T-cell (primary cell): ENCODE measurements around the gene B4GALT5. TPM values are rescaled to one million over a fixed set of nuclear protein-coding genes. Genes with fewer than 3 reads are reported as not detected.

ENCODE experiments used
- ATAC-seq, 4 experiments: fragments of 200-7000 bp in 3 of 4; fragments of 150-1000 bp in 1 of 4; cut with Tn5 transposase; replicated peaks in 1 of 4; 1 replicate in 3 of 4; 2 replicates in 1 of 4; pipeline ENCODE4 v1.10.0; 2021; ENCODE audit warnings: moderate library complexity in 3 of 4, mild to moderate bottlenecking in 2 of 4, moderate number of reproducible peaks in 1 of 4
- CTCF ChIA-PET, 2 donors: fragments of 300-600 bp; sonication (Branson Sonifier 250); formaldehyde crosslinking; loops; one replicate each; lab custom pipeline; 2022; ENCODE audit warnings: antibody characterized with exemption in 2 of 2; lab: Charles Lee
- POLR2A ChIA-PET, 2 donors: fragments of 300-600 bp; sonication (Branson Sonifier 250); formaldehyde crosslinking; loops; one replicate each; lab custom pipeline; 2022; ENCODE audit warnings: antibody characterized with exemption in 2 of 2; lab: Charles Lee
- DNase-seq, 35 experiments: peaks; one replicate each; pipeline versions ENCODE4 v3.0.0 to v3.0.0-alpha.2; 2013 to 2023
- H3K27ac ChIP-seq: one replicate; pipeline ENCODE4 v1.5.1; 2013; ENCODE audit warnings: low read length
- H3K27me3 ChIP-seq, 2 experiments: replicated peaks in 1 of 2; 1 replicate in 1 of 2; 2 replicates in 1 of 2; pipeline versions ENCODE4 v1.6.1 to v1.7.0; 2013; ENCODE audit warnings: low read length in 1 of 2, mixed read lengths in 1 of 2; ENCODE audit not compliant: control insufficient read depth in 2 of 2, insufficient read depth in 2 of 2; ENCODE audit errors: extremely low read depth in 1 of 2
- H3K36me3 ChIP-seq, 2 donors: 1 replicate in 1 of 2; 2 replicates in 1 of 2; pipeline versions ENCODE4 v1.6.1 to v1.7.0; 2013; ENCODE audit warnings: low read length in 1 of 2; ENCODE audit not compliant: control insufficient read depth in 2 of 2, insufficient read depth in 1 of 2; ENCODE audit errors: extremely low read depth in 1 of 2
- H3K4me1 ChIP-seq, 2 experiments: 1 replicate in 1 of 2; 2 replicates in 1 of 2; pipeline versions ENCODE4 v1.6.1 to v1.7.0; 2013; ENCODE audit warnings: low read length in 2 of 2, mixed read lengths in 1 of 2; ENCODE audit not compliant: insufficient read depth in 2 of 2, control insufficient read depth in 1 of 2; ENCODE audit errors: extremely low read depth in 1 of 2
- H3K4me3 ChIP-seq, 2 donors: 1 replicate in 1 of 2; 2 replicates in 1 of 2; pipeline versions ENCODE4 v1.5.1 to v1.7.0; 2013; ENCODE audit warnings: mild to moderate bottlenecking in 2 of 2, low read length in 1 of 2, moderate library complexity in 1 of 2; ENCODE audit not compliant: control insufficient read depth in 1 of 2; ENCODE audit errors: extremely low read depth in 1 of 2
- H3K9me3 ChIP-seq: 2 replicates; pipeline ENCODE4 v1.7.0; 2013
- H3K27ac Mint-ChIP-seq, 2 donors: one replicate each; pipeline ENCODE4 v1.8.0; 2020 to 2021; ENCODE audit warnings: mild to moderate bottlenecking in 2 of 2, mixed read lengths in 2 of 2
- H3K27me3 Mint-ChIP-seq, 2 donors: one replicate each; pipeline ENCODE4 v1.8.0; 2021 to 2022; ENCODE audit warnings: mixed read lengths in 2 of 2
- H3K36me3 Mint-ChIP-seq: one replicate; pipeline ENCODE4 v1.8.0; 2021; ENCODE audit warnings: mixed read lengths
- H3K4me1 Mint-ChIP-seq, 3 donors: one replicate each; pipeline ENCODE4 v1.8.0; 2020 to 2022; ENCODE audit warnings: mixed read lengths in 3 of 3, mild to moderate bottlenecking in 1 of 3
- H3K4me3 Mint-ChIP-seq, 3 donors: one replicate each; pipeline ENCODE4 v1.8.0; 2020 to 2022; ENCODE audit warnings: mild to moderate bottlenecking in 3 of 3, mixed read lengths in 3 of 3, moderate library complexity in 3 of 3
- H3K9me3 Mint-ChIP-seq, 3 donors: one replicate each; pipeline ENCODE4 v1.8.0; 2020 to 2022; ENCODE audit warnings: mixed read lengths in 3 of 3
- WGBS: methylation state at CpG from one replicate; pipeline ENCODE4 v1.1.5; 2013; ENCODE audit warnings: missing lambda C conversion rate; ENCODE audit not compliant: insufficient coverage; 5-methylcytosine and 5-hydroxymethylcytosine counted together
- total RNA-seq, 35 experiments: library from RNA in 6 of 35; stranded (reverse) in 6 of 35; fragments of 120-200 nt in 1 of 35; gene quantifications; one replicate each; pipeline versions ENCODE4 v1.2.1 to v1.2.4 and lab custom pipeline; 2013 to 2026

The B4GALT5 gene
- total RNA-seq, 5 donors from 2014 or later (not counting 1 experiment from before 2014, with no cell fraction given) = 4.6 to 11.9 (median 9.2) TPM

DNA sequence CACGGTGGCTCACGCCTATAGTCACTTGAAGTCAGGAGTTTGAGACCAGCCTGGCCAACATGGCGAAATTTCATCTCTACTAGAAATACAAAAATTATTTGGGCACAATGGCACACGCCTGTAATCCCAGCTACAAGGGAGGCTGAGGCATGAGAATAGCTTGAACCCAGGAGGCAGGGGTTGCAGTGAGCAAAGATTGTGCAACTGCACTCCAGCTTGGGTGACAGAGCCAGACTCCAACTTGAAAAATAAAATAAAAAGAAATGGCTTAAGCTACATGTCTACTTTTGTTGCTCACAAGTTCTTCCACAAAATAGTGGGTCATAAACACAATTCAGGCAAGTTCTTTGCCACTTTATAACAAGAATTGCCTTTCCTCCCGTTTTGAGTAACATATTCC lies 27.1 kb upstream of the B4GALT5 start:
- WGBS = 53% methylated on average over 1 of the region's 5 CpGs
- no peak for DNase-seq
- H3K36me3 Mint-ChIP-seq = no peaks in the 10 kb centered on the region

DNA sequence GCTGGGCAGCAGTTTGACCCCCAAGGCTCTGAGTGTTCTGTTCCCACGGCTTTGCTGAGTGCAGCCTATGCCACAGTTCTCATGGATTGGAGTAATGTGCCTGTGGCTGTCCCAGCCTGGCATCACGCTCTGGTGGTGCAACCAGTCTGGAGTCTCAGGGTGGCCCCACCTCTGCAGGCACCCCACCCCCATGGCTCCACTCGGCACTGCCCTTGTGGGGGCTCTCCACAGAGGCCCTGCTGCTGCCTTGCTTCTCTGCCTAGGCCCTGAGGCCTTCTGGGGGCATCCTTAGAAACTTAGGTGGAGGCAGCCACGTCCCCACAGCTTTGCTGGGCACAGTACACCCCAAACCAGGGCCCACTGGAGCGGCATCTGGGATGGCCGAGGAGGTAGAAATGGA lies 25.4 kb upstream of the B4GALT5 start:
- H3K4me1 ChIP-seq = no peaks in the 10 kb centered on the region
- Mint-ChIP-seq H3K4me3 (no peak overlapping the region), H3K9me3 (no peaks in the 10 kb centered on the region), H3K36me3 (no peaks in the 10 kb centered on the region), H3K27me3 (peaks cover 2 to 4% of the 10 kb centered on the region in 2 donors), H3K4me1 (no peaks in the 10 kb centered on the region), H3K27ac (no peak overlapping the region)
- H3K4me3 ChIP-seq = no peak overlapping the region
- H3K36me3 ChIP-seq = no peaks in the 10 kb centered on the region
- WGBS = 68% methylated on average over 3 of the region's 6 CpGs
- no peak for ATAC-seq
- ChIA-PET POLR2A (no interaction called here), CTCF (interaction anchor here in 1 of 2 donors (0.5 kb wide), 1 partner anchor 8 kb away, joined by 3 read pairs; no protein-coding TSS in a partner anchor)
- no peak overlapping the region for H3K27ac ChIP-seq
- H3K27me3 ChIP-seq = peaks cover 0 to 14% of the 10 kb centered on the region in 2 experiments
- H3K9me3 ChIP-seq = no peaks in the 10 kb centered on the region
- DNase-seq = no peak

More for the DNA sequence above, 27.1 kb upstream of the B4GALT5 start:
- H3K27ac Mint-ChIP-seq = no peak overlapping the region
- Histone ChIP-seq H3K4me1 (no peaks in the 10 kb centered on the region), H3K27ac (no peak overlapping the region), H3K9me3 (no peaks in the 10 kb centered on the region), H3K4me3 (no peak overlapping the region), H3K36me3 (no peaks in the 10 kb centered on the region), H3K27me3 (peaks cover 0 to 14% of the 10 kb centered on the region in 2 experiments)
- no peaks in the 10 kb centered on the region for H3K9me3 Mint-ChIP-seq
- ATAC-seq = no peak
- peaks cover 2 to 9% of the 10 kb centered on the region in 2 donors for H3K27me3 Mint-ChIP-seq
- H3K4me3 Mint-ChIP-seq = no peak overlapping the region
- no peaks in the 10 kb centered on the region for H3K4me1 Mint-ChIP-seq
- POLR2A ChIA-PET = no interaction called here
- CTCF ChIA-PET = no interaction called here

DNA sequence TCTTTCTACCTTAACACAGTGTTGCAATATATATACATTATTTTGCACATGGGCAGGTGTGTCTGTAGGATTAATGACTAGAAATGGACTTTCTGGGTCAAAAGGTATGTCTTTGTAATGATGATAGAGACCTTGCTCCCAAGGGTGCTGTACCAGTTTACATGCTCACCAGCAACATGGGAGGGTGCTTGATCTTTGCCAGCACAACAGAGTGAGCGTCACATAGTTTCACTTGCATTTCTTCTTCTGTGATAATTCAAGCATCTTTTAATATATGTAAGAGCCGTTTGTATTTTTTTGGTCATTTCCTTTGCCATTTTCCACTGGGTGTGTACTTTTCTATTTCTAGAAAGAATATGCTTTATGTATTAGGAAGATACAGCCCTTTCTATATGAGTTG lies 23.6 kb upstream of the B4GALT5 start:
- Histone ChIP-seq H3K36me3 (no peaks in the 10 kb centered on the region), H3K27me3 (peaks cover 0 to 6% of the 10 kb centered on the region in 2 experiments), H3K27ac (no peak overlapping the region), H3K9me3 (no peaks in the 10 kb centered on the region), H3K4me1 (no peaks in the 10 kb centered on the region), H3K4me3 (no peak overlapping the region)
- Mint-ChIP-seq H3K9me3 (no peaks in the 10 kb centered on the region), H3K27me3 (peaks cover 0 to 4% of the 10 kb centered on the region in 2 donors), H3K4me1 (no peaks in the 10 kb centered on the region), H3K36me3 (no peaks in the 10 kb centered on the region), H3K4me3 (no peak overlapping the region), H3K27ac (no peak overlapping the region)
- WGBS = no CpG with 5 or more reads among the region's 2 CpGs
- ChIA-PET POLR2A (no interaction called here), CTCF (no interaction called here)
- DNase-seq (no peak), ATAC-seq (no peak)

DNA sequence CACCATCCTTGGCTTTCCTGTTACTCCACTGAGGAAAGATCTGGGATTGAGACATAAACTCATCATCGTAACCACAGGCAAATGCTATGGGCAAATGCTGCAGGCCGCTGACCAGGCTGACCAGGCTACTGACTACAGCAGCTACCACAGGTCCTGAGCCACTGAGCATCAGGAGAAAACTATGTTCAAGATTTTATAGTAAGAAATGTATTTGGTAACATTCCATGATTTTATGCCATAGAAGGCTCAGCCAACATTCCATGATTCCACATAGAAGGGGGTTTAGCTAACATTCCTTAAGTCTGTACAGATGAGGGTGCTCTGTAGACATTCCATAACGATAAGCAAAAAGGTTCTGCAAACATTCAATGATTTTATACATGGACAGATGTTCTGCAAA lies 16.1 kb upstream of the B4GALT5 start:
- H3K36me3 ChIP-seq = no peaks in the 10 kb centered on the region
- ChIA-PET CTCF (no interaction called here), POLR2A (no interaction called here)
- no peak for ATAC-seq
- no peak overlapping the region for H3K27ac ChIP-seq
- H3K4me3 ChIP-seq = no peak overlapping the region
- H3K4me3 Mint-ChIP-seq = no peak overlapping the region
- H3K27me3 Mint-ChIP-seq = peaks cover 0 to 3% of the 10 kb centered on the region in 2 donors
- no peaks in the 10 kb centered on the region for H3K36me3 Mint-ChIP-seq
- peaks cover 0 to 2% of the 10 kb centered on the region in 2 experiments for H3K27me3 ChIP-seq
- H3K4me1 ChIP-seq = peaks cover 0 to 11% of the 10 kb centered on the region in 2 experiments
- H3K27ac Mint-ChIP-seq = no peak overlapping the region
- WGBS = 92% methylated on average over 2 of the region's 3 CpGs
- DNase-seq = no peak
- no peaks in the 10 kb centered on the region for H3K9me3 ChIP-seq
- H3K9me3 Mint-ChIP-seq = no peaks in the 10 kb centered on the region
- H3K4me1 Mint-ChIP-seq = peaks cover 9 to 11% (median 9%) of the 10 kb centered on the region in 3 donors

DNA sequence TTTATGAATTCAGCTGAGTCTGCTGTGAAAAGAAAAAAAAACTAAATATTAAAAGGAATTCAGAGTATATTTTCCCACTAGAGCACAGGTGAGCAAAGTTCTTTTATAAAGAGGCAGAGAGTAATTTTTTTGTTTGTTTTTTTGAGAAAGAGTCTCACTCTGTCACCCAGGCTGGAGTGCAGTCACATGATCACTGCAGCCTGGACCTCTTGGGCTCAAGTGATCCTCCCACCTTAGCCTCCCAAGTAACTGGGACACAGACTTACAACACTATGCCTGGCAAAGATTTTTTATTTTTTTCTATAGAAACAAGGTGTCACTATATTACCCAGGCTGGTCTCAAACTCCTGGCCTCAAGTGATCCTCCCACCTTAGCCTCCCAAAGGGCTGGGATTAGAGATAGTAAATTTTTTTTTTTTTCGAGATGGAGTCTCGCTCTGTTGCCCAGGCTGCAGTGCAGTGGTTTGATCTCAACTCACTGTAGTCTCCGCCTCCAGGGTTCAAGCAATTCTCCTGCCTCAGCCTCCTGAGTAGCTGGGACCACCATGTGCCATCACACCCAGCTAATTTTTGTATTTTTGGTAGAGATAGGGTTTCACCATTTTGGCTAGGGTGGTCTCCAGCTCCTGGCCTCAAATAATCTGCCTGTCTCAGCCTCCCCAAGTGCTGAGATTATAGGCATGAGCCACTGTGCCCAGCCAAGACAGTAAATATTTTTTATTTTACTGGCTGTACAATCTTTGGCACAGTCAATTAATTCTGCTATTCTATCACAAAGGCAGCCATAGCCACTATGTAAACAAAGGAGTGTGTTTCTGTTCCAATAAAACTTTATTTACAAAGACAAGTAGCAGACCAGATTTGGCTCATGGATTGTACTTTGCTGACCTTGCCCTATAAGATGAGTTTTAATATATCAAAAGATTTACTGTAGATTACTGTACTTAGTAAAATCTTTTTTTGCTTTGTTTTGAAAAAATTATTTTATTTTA lies 14.5 kb upstream of the B4GALT5 start:
- Mint-ChIP-seq H3K27ac (no peak overlapping the region), H3K4me1 (peaks cover 11 to 15% (median 11%) of the 10 kb centered on the region in 3 donors), H3K27me3 (peaks cover 0 to 3% of the 10 kb centered on the region in 2 donors), H3K36me3 (no peaks in the 10 kb centered on the region), H3K9me3 (no peaks in the 10 kb centered on the region), H3K4me3 (no peak overlapping the region)
- no peak overlapping the region for H3K4me3 ChIP-seq
- ChIA-PET POLR2A (no interaction called here), CTCF (interaction anchor here in 1 of 2 donors (1.1 kb wide), 1 partner anchor 31 kb away, joined by 3 read pairs; no protein-coding TSS in a partner anchor)
- H3K36me3 ChIP-seq = no peaks in the 10 kb centered on the region
- WGBS = 100% methylated on average over 2 of the region's 3 CpGs
- ATAC-seq = no peak
- no peaks in the 10 kb centered on the region for H3K9me3 ChIP-seq
- no peak overlapping the region for H3K27ac ChIP-seq
- peaks cover 0 to 2% of the 10 kb centered on the region in 2 experiments for H3K27me3 ChIP-seq
- H3K4me1 ChIP-seq = peaks cover 0 to 13% of the 10 kb centered on the region in 2 experiments
- DNase-seq = no peak

DNA sequence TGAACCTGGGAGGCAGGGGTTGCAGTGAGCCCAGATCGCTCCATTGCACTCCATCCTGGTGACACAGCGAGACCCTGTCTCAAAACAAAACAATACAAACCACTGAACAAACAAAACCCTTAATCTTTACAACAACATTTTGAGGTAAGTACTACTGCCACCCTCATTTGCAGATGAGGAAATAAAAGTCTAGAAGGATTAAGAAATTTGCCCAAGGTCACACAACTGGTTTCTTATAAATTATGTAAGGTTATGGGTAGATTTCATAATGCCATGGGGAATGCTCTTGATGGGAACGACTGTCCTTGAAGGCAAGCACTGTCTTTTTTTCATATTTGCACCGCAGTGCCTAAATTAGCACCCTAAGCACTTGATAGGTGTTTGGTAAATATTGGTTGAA lies 13.8 kb upstream of the B4GALT5 start:
- CTCF ChIA-PET = interaction anchor here in 1 of 2 donors (1.1 kb wide), 1 partner anchor 31 kb away, joined by 3 read pairs; no protein-coding TSS in a partner anchor
- Histone ChIP-seq H3K4me1 (peaks cover 0 to 13% of the 10 kb centered on the region in 2 experiments), H3K27ac (no peak overlapping the region), H3K27me3 (peaks cover 0 to 2% of the 10 kb centered on the region in 2 experiments), H3K4me3 (no peak overlapping the region), H3K9me3 (no peaks in the 10 kb centered on the region), H3K36me3 (no peaks in the 10 kb centered on the region)
- Mint-ChIP-seq H3K36me3 (no peaks in the 10 kb centered on the region), H3K4me1 (peaks cover 11 to 15% (median 11%) of the 10 kb centered on the region in 3 donors), H3K27ac (no peak overlapping the region), H3K9me3 (no peaks in the 10 kb centered on the region), H3K27me3 (peaks cover 0 to 3% of the 10 kb centered on the region in 2 donors), H3K4me3 (no peak overlapping the region)
- DNase-seq = no peak
- no peak for ATAC-seq
- POLR2A ChIA-PET = no interaction called here
- WGBS = 67% methylated on average over 1 of the region's 4 CpGs
